Activated naive CD4-positive, alpha-beta T cell treated with anti-CD3 and anti-CD28 coated beads, Interleukin-2, amount 50 U/mL, for 24 hours (primary cell): Measurements from ENCODE around the gene SLC44A5.
"Not testable (repeated sequence)": the region's sequence is repeated elsewhere in the genome, so short reads cannot be mapped to it uniquely, and the experiment has no call there.

Experiments used
- H3K27ac Mint-ChIP-seq: one replicate; pipeline ENCODE4 v1.8.0; 2021; ENCODE audit warnings: mild to moderate bottlenecking, mixed read lengths
- H3K27me3 Mint-ChIP-seq: one replicate; pipeline ENCODE4 v1.8.0; 2021; ENCODE audit warnings: mixed read lengths
- H3K36me3 Mint-ChIP-seq: one replicate; pipeline ENCODE4 v1.8.0; 2021; ENCODE audit warnings: mixed read lengths
- H3K4me1 Mint-ChIP-seq: one replicate; pipeline ENCODE4 v1.8.0; 2021; ENCODE audit warnings: mixed read lengths
- H3K4me3 Mint-ChIP-seq: one replicate; pipeline ENCODE4 v1.8.0; 2021; ENCODE audit warnings: mild to moderate bottlenecking, mixed read lengths
- H3K9me3 Mint-ChIP-seq: one replicate; pipeline ENCODE4 v1.8.0; 2021; ENCODE audit warnings: mixed read lengths

SLC44A5 gene

GRCh38 chr1:75469586-75470173 is 141.2 kb downstream of the SLC44A5 start:
- no peaks in the 10 kb centered on the region for H3K27me3 Mint-ChIP-seq
- H3K36me3 Mint-ChIP-seq: no peaks in the 10 kb centered on the region
- H3K4me3 Mint-ChIP-seq: no peak overlapping the region
- H3K4me1 Mint-ChIP-seq: no peaks in the 10 kb centered on the region
- no peak overlapping the region for H3K27ac Mint-ChIP-seq
- peaks cover 33% of the 10 kb centered on the region for H3K9me3 Mint-ChIP-seq

DNA sequence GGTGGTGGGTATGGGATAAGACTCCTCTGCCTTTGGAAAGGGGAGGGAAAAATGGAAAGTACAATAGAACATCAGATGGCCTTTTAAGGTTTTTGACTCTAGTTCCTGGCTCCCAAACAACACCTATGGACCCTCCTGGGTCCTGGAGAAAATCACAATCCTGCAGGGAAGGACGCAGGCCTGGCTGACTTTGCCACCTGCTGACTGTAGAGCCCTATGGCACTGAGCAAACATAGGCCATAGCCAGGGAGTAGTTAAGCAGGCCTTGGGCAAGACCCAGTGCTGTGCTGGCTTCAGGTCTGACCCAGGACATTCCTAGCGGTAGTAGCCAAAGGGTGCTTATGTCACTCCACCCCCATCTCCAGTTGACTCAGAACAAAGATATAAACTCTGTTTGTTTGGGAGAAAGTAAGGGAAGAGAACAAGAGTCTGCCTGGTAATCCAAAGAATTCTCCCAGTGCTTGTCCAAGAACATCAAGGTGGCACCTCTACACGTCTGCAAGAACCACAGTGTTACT is 149.0 kb downstream of the SLC44A5 start:
- Mint-ChIP-seq H3K27ac (no peak overlapping the region), H3K9me3 (peaks cover 14% of the 10 kb centered on the region), H3K4me1 (no peaks in the 10 kb centered on the region)

GRCh38 chr1:75449998-75450397 is 160.9 kb downstream of the SLC44A5 start:
- no peak overlapping the region for H3K27ac Mint-ChIP-seq

More for the DNA sequence above, 149.0 kb downstream of the SLC44A5 start:
- Mint-ChIP-seq H3K36me3 (no peaks in the 10 kb centered on the region), H3K4me3 (no peak overlapping the region), H3K27me3 (no peaks in the 10 kb centered on the region)

DNA sequence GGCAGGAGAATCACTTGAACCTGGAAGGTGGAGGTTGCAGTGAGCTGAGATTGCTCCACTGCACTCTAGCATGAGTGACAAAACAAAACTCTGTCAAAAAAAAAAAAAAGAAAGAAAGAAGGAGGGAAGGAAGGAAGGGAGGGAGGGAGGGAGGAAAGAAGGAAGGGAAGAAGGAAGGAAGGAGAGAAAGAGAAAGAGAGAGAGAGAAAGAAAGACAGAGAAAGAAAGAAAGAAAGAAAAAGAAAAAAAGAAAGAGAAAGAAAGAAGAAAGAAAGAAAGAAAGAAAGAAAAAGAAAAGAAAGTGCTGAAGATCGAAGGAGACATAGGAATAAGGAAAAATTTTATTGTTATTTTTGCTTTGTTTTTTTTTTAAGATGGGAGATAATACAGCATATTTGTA is 166.7 kb downstream of the SLC44A5 start:
- Mint-ChIP-seq H3K4me1 (no peaks in the 10 kb centered on the region), H3K4me3 (no peak overlapping the region), H3K27me3 (no peaks in the 10 kb centered on the region), H3K36me3 (no peaks in the 10 kb centered on the region), H3K9me3 (no peaks in the 10 kb centered on the region), H3K27ac (no peak overlapping the region)

More at GRCh38 chr1:75449998-75450397, 160.9 kb downstream of the SLC44A5 start:
- Mint-ChIP-seq H3K4me3 (no peak overlapping the region), H3K9me3 (peaks cover 24% of the 10 kb centered on the region), H3K4me1 (no peaks in the 10 kb centered on the region), H3K27me3 (no peaks in the 10 kb centered on the region), H3K36me3 (no peaks in the 10 kb centered on the region)

GRCh38 chr1:75440274-75440673 is 170.6 kb downstream of the SLC44A5 start:
- no peaks in the 10 kb centered on the region for H3K9me3 Mint-ChIP-seq
- H3K27me3 Mint-ChIP-seq: no peaks in the 10 kb centered on the region
- no peaks in the 10 kb centered on the region for H3K36me3 Mint-ChIP-seq
- H3K4me3 Mint-ChIP-seq: no peak overlapping the region
- H3K4me1 Mint-ChIP-seq: no peaks in the 10 kb centered on the region
- no peak overlapping the region for H3K27ac Mint-ChIP-seq

DNA sequence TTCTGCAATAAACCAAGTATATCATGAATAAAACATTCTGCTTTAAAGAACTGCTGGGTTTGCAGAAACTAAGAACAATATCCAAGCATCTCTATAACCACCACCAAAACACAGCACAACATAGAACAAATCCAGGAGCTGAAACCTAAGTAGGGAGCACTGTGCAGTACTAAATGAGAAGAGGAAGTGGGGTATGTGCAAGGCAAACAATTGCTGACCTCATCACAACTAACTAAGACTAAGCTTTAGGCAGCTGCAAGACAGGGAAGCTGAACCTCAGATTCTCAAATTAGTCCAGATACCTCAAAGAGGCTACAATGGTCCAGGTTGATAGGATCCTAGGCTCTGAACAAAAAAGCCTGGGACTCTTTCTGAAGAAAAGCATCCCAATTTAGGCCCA is 172.6 kb downstream of the SLC44A5 start:
- Mint-ChIP-seq H3K27me3 (no peaks in the 10 kb centered on the region), H3K4me3 (no peak overlapping the region), H3K9me3 (no peaks in the 10 kb centered on the region), H3K4me1 (no peaks in the 10 kb centered on the region), H3K27ac (no peak overlapping the region), H3K36me3 (no peaks in the 10 kb centered on the region)

- Mint-ChIP-seq H3K27me3 (no peaks in the 10 kb centered on the region), H3K4me3 (no peak overlapping the region), H3K27ac (no peak overlapping the region), H3K4me1 (no peaks in the 10 kb centered on the region), H3K36me3 (no peaks in the 10 kb centered on the region), H3K9me3 (no peaks in the 10 kb centered on the region)
These were observed 179.1 kb downstream of the SLC44A5 start for GRCh38 chr1:75431843-75432242.

GRCh38 chr1:75430526-75430925 is 180.4 kb downstream of the SLC44A5 start:
- Mint-ChIP-seq H3K4me1 (no peaks in the 10 kb centered on the region), H3K27me3 (no peaks in the 10 kb centered on the region), H3K4me3 (no peak overlapping the region), H3K9me3 (no peaks in the 10 kb centered on the region), H3K27ac (no peak overlapping the region), H3K36me3 (no peaks in the 10 kb centered on the region)

DNA sequence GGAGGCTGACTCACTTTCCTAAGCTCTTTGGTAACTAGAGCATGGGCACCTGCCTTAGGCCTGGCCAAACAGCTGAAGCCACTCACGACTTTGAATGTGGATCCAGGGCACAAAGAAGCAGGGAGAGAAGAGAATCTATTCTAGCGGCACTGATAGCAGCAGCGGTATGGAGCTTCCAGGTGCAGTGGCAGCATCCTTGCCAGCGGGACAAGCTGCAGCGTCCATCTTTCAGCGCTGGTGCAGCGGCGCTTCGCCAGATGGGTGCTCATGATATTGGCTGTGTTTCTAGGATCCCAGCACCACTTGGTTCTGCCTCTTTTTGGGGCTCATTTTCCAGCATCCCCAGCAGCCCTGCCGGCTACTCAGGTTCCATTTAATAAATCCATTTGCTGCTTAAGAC is 184.2 kb downstream of the SLC44A5 start:
- no peaks in the 10 kb centered on the region for H3K4me1 Mint-ChIP-seq
- no peak overlapping the region for H3K4me3 Mint-ChIP-seq
- H3K36me3 Mint-ChIP-seq: no peaks in the 10 kb centered on the region
- H3K27ac Mint-ChIP-seq: no peak overlapping the region
- H3K9me3 Mint-ChIP-seq: no peaks in the 10 kb centered on the region
- H3K27me3 Mint-ChIP-seq: peaks cover 2% of the 10 kb centered on the region

DNA sequence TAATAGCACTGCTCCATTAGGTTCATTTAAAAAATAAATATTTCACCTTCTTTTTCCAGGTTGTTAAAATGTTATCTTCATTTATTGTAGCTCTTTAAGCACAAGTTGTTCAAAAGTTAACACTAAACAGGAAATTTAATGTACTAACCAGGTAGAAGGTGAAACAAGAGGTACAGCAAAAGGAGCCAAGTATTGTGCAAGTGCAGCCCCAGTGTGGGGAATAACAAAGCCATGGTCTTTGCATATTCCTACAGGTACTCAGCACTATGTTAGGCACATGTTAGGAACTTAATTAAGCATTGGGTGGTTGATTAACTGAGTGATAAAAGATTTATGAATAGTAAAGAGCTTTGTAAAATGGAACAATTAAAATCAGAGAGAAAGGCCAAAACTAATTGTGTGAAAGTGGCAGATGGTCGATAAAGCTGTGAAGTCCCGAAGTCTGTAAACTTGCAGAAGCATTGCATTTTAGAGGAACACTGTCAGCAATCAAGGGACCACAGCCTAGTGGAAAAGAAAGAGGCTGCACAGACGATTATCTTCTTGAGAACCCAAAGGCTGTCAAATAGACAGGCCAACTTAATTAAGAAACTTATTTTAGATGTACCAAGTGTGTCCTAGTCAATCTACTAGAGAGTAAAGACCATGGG is 185.8 kb downstream of the SLC44A5 start:
- Mint-ChIP-seq H3K4me3 (no peak overlapping the region), H3K4me1 (no peaks in the 10 kb centered on the region), H3K9me3 (no peaks in the 10 kb centered on the region), H3K27ac (no peak overlapping the region), H3K36me3 (no peaks in the 10 kb centered on the region), H3K27me3 (peaks cover 2% of the 10 kb centered on the region)

DNA sequence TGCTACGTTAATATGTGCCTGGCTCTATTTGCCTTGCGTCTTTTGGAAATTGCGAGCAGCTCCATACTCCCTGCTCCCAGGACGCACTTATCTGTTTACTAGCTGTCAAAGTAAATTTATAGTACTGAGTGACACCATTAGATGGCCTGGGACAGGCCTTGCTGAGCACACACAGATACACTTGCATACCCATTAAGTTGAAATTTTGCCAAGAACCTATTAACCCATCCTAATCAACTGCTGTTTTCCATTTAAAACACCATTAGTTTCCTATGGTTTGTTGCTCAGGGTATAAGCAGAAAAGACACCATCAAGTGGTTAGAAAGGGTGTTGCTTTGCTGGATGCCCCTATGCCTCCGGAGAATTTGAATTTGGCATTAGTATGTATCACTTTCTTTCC is 187.3 kb downstream of the SLC44A5 start:
- no peaks in the 10 kb centered on the region for H3K4me1 Mint-ChIP-seq
- H3K27ac Mint-ChIP-seq: no peak overlapping the region
- H3K4me3 Mint-ChIP-seq: no peak overlapping the region
- no peaks in the 10 kb centered on the region for H3K9me3 Mint-ChIP-seq
- no peaks in the 10 kb centered on the region for H3K36me3 Mint-ChIP-seq
- peaks cover 2% of the 10 kb centered on the region for H3K27me3 Mint-ChIP-seq

GRCh38 chr1:75423136-75423535 is 187.8 kb downstream of the SLC44A5 start:
- no peaks in the 10 kb centered on the region for H3K9me3 Mint-ChIP-seq
- H3K27ac Mint-ChIP-seq: no peak overlapping the region
- H3K36me3 Mint-ChIP-seq: no peaks in the 10 kb centered on the region
- peaks cover 2% of the 10 kb centered on the region for H3K27me3 Mint-ChIP-seq
- no peak overlapping the region for H3K4me3 Mint-ChIP-seq
- H3K4me1 Mint-ChIP-seq: no peaks in the 10 kb centered on the region

DNA sequence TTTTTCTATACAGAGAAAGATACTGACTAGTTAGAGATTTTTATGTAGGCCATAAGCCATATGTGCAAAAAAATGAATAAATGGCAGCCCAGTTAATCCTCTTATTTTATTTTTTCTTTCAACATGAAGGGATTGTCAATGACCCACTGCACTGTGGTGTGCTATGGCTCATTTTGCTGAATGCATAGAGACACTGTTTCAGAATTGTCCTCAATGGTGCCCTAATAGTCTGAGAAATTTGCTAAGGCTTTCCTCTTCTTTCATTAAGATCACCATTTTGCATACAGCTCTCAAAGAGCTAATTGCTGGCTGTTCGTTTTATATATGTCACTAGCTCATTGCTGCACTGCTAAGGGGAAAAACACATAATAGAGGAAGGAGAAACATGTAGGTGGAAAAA is 189.5 kb downstream of the SLC44A5 start:
- Mint-ChIP-seq H3K4me3 (no peak overlapping the region), H3K36me3 (no peaks in the 10 kb centered on the region), H3K9me3 (no peaks in the 10 kb centered on the region), H3K27me3 (peaks cover 2% of the 10 kb centered on the region), H3K4me1 (no peaks in the 10 kb centered on the region), H3K27ac (no peak overlapping the region)

DNA sequence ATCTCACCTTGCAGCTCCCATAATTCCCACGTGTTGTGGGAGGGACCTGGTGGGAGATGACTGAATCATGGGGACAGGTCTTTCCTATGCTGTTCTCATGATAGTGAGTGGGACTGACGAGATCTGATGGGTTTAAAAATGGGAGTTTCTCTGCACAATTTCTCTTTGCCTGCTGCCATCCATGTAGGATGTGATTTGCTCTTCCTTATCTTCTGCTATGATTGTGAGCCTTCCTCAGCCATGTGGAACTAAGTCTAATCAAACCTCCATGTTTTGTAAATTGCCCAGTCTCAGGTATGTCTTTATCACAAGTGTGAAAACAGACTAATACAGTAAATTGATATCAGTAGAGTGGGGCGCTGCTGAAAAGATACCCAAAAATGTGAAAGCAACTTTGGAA is 195.7 kb downstream of the SLC44A5 start:
- Mint-ChIP-seq H3K4me1 (no peaks in the 10 kb centered on the region), H3K4me3 (no peak overlapping the region), H3K27me3 (no peaks in the 10 kb centered on the region), H3K36me3 (no peaks in the 10 kb centered on the region), H3K9me3 (no peaks in the 10 kb centered on the region), H3K27ac (no peak overlapping the region)

DNA sequence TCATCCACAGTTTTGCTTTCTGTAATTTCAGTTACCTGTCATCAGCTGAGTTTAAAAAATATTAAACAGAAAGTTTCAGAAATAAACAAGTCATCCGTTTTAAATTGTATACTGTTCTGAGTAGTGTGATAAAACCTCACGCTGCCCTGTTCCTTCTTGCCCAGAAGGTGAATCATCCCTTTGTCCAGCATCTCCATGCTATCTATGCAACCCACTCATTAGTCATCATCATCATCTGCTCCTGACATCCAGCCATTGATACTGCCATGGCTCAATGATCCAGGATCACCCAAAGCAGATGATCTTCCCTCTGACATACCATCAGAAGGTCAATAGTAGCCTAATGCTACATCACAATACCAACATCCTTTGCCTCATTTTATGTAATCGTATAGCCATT is 198.3 kb downstream of the SLC44A5 start:
- Mint-ChIP-seq H3K4me3 (no peak overlapping the region), H3K27ac (no peak overlapping the region), H3K36me3 (no peaks in the 10 kb centered on the region), H3K27me3 (no peaks in the 10 kb centered on the region), H3K4me1 (no peaks in the 10 kb centered on the region), H3K9me3 (no peaks in the 10 kb centered on the region)

DNA sequence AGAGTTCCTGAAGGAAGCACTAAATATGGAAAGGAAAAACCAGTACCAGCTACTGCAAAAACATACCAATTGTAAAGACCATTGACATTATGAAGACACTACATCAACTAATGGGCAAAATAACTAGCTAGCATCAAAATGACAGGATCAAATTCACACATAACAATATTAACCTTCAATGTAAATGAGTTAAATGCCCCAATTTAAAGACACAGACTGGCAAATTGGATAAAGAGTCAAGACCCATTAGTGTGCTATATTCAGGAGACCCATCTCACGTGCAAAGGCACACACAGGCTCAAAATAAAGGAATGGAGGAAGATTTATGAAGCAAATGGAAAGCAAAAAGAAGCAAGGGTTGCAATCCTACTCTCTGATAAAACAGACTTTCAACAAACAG is 206.2 kb downstream of the SLC44A5 start:
- H3K27ac Mint-ChIP-seq, H3K27me3 Mint-ChIP-seq, H3K4me3 Mint-ChIP-seq, H3K9me3 Mint-ChIP-seq, H3K36me3 Mint-ChIP-seq, H3K4me1 Mint-ChIP-seq: not testable (repeated sequence)
